Motor neuron (in vitro differentiated cells): Measurements from ENCODE around the gene RCE1. TPM values are rescaled to one million over a fixed set of nuclear protein-coding genes. Genes with fewer than 3 reads are reported as not detected.

ENCODE experiments used
- ATAC-seq, 8 experiments: fragments of 200-7000 bp; cut with Tn5 transposase; replicated peaks in 6 of 8; 2 replicates each; pipeline ENCODE4 v1.8.0; 2021; ENCODE audit warnings: mild to moderate bottlenecking in 8 of 8, moderate library complexity in 8 of 8
- H3K27ac ChIP-seq, 2 donors: fragments of 250-450 bp; sonication (Bioruptor Pico); 2 replicates each; pipeline ENCODE4 v1.9.0; 2021; ENCODE audit warnings: antibody characterized with exemption in 2 of 2, mild to moderate bottlenecking in 2 of 2, moderate library complexity in 1 of 2
- H3K4me1 ChIP-seq, 2 donors: fragments of 250-450 bp; sonication (Bioruptor Pico); replicated peaks in 1 of 2; 2 replicates each; pipeline ENCODE4 v1.6.1; 2021; ENCODE audit warnings: antibody characterized with exemption in 2 of 2, mild to moderate bottlenecking in 2 of 2, moderate library complexity in 1 of 2
- H3K4me3 ChIP-seq, 5 donors: fragments of 250-450 bp; sonication (Bioruptor Pico); 2 replicates each; pipeline ENCODE4 v1.9.0; 2021; ENCODE audit warnings: antibody characterized with exemption in 5 of 5, mild to moderate bottlenecking in 5 of 5, moderate library complexity in 4 of 5
- WGBS, 10 experiments: fragments of 450-650 bp; shearing (Covaris generic); methylation state at CpG; one replicate each; pipeline ENCODE4 v1.0.0; 2022; 5-methylcytosine and 5-hydroxymethylcytosine counted together
- in situ Hi-C, 9 experiments: fragments of 400-800 bp; cut with MboI; loops; one replicate each; pipeline ENCODE4 v1.15.0; 2021; ENCODE audit warnings: low sequenced_read_pairs in 9 of 9, low pct_unique_long_range_greater_than_20kb in 2 of 9; ENCODE audit not compliant: unreplicated experiment in 9 of 9
- total RNA-seq, 8 experiments: library from RNA; unstranded; fragments of 300-600 nt; gene quantifications; 2 replicates each; pipeline versions ENCODE4 v1.2.3 to v1.2.4, GENCODE V29; 2022

Gene RCE1
- total RNA-seq, 8 experiments from 2014 or later, result 11.4 to 21.6 (median 15.4) TPM

GRCh38 chr11:66868726-66869566 is 25.7 kb downstream of the RCE1 start:
- no peak overlapping the region for H3K27ac ChIP-seq
- ATAC-seq, result peak in 2 of 8 experiments; percentile 22 to 64
- WGBS, 10 experiments, result 50 to 100% (median 79%) methylated on average over 1 to 15 of the region's 27 CpGs; no CpG with 5 or more reads in 2 of the 10 experiments
- H3K4me1 ChIP-seq, result no peaks in the 10 kb centered on the region
- in situ Hi-C loops, result no loop called here
- no peak overlapping the region for H3K4me3 ChIP-seq

GRCh38 chr11:66869567-66869870 is 26.3 kb downstream of the RCE1 start:
- in situ Hi-C loops, result no loop called here
- no peaks in the 10 kb centered on the region for H3K4me1 ChIP-seq
- H3K27ac ChIP-seq, result no peak overlapping the region
- H3K4me3 ChIP-seq, result no peak overlapping the region
- WGBS, 10 experiments, result 90 to 100% (median 96%) methylated on average over 1 to 6 of the region's 9 CpGs; no CpG with 5 or more reads in 4 of the 10 experiments
- no peak for ATAC-seq

- H3K4me3 ChIP-seq, result no peak overlapping the region
- no peak overlapping the region for H3K27ac ChIP-seq
- H3K4me1 ChIP-seq, result peaks cover 2 to 4% of the 10 kb centered on the region in 2 donors
- in situ Hi-C loops, result no loop called here
- 80% methylated on average over 1 of the region's 16 CpGs; no CpG with 5 or more reads in 9 of the 10 experiments for WGBS, 10 experiments
- ATAC-seq, result no peak
Measured at GRCh38 chr11:66870131-66870530, 26.9 kb downstream of the RCE1 start.

DNA sequence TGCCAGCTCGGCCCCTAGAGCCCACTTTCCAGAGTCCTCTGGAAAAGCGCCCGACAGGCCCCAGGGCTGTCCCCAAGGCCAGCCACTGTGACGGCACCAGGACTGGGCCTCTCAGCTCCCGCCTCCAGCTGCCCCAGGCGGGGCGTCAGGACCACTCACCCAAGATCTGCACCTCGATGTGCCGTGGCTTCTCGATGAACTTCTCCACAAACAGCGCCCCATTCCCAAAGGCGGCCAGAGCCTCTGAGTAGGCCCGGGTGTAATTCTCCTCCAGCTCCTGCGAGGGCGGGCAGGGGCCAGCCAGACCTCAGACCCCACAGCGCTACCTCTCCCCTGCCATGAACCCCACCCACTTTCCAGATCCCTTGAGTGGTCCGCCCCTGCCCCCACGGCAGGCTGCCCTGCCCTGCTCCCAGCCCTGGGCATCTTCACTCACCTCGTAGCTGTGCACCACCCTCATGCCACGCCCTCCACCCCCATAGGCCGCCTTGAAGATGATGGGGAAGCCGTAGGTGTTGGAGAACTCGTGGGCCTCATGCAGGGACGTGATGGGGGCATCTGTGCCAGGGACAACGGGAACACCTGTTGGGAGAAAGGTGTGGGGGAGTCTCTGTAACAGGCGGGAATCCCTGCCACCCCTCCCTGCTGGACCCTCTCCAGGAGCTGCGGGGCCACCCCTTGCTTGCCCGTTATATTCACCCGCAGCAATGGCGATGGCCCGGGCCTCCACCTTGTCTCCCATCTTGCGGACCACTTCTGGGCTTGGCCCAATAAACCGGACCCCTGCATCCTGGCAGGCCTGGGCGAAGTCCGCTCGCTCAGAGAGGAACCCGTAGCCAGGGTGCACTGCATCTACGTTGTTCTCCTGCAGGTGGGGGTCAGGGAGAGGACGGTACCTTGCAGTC is 27.6 kb downstream of the RCE1 start:
- no peak overlapping the region for H3K4me3 ChIP-seq
- H3K27ac ChIP-seq, result no peak overlapping the region
- in situ Hi-C loops, result no loop called here
- 50 to 100% (median 87%) methylated on average over 1 to 12 of the region's 39 CpGs; no CpG with 5 or more reads in 6 of the 10 experiments for WGBS, 10 experiments
- ATAC-seq, result peak in 1 of 8 experiments; percentile 4
- peaks cover 7 to 8% of the 10 kb centered on the region in 2 donors for H3K4me1 ChIP-seq

DNA sequence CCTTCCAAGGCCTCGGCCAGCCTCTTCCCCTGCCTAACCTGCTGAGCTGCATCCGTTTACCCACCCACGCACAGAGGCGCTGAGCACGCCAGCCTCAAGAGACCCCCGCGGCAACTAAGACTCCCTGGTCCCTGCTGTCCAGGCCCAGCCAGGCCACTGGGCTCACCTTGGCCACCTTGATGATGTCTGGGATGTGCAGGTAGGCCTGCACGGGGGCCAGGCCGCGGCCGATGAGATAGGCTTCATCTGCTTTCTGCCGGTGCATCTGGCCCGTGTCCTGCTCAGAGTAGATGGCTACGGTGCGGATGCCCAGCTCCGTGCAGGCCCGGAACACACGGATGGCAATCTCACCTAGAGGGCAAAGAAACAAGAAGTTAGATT is 28.3 kb downstream of the RCE1 start:
- in situ Hi-C loops, result no loop called here
- peaks cover 9 to 11% of the 10 kb centered on the region in 2 donors for H3K4me1 ChIP-seq
- H3K4me3 ChIP-seq, result no peak overlapping the region
- no peak overlapping the region for H3K27ac ChIP-seq
- WGBS, 10 experiments, result 86 to 100% (median 92%) methylated on average over 1 to 5 of the region's 18 CpGs; no CpG with 5 or more reads in 6 of the 10 experiments
- no peak for ATAC-seq

DNA sequence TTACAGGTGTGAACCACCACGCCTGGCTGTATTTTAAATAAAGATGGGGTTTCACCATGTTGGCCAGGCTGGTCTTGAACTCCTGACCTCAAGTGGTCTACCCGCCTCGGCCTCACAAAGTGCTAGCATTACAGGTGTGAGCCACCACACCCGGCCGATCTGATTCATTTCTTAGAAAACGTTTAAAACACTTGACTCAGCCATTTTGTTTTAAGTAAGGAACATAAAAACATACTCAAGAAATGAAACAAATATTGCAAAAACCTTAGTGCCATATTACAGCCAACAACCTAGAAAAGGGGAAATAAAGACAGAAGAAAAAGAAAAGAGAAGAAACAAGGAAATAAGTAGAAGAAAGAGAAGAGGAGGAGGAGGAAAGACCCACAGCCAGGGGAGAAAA is 31.0 kb downstream of the RCE1 start:
- H3K4me1 ChIP-seq, result peaks cover 22 to 25% of the 10 kb centered on the region in 2 donors
- in situ Hi-C loops, result no loop called here
- no peak overlapping the region for H3K4me3 ChIP-seq
- no peak for ATAC-seq
- WGBS, 10 experiments, result 67 to 100% (median 85%) methylated on average over 2 to 5 of the region's 6 CpGs; no CpG with 5 or more reads in 2 of the 10 experiments
- H3K27ac ChIP-seq, result no peak overlapping the region

DNA sequence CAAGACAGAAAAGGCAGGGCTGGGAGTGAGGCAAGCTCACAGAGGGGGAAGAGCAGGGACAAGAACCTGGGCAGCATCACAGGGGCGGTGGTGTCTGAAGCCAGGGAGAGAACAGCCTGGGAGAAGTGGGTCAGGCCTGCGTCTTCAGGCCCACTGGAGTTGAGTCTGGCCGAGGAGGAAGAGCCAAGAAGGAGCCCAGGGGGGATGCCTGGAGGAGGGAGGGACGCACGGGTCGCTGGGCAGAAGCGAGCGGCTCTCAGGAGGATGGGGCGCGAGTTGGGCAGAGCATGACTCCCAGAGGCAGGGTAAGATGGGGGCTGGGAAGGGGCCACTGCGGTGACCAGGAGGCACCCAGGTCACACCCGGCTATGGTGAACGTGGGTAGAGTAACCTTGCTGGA is 32.1 kb downstream of the RCE1 start:
- Histone ChIP-seq H3K4me1 (peaks cover 31 to 36% of the 10 kb centered on the region in 2 donors), H3K4me3 (no peak overlapping the region), H3K27ac (no peak overlapping the region)
- no peak for ATAC-seq
- WGBS, 10 experiments, result 0 to 100% (median 80%) methylated on average over 1 to 3 of the region's 13 CpGs; no CpG with 5 or more reads in 5 of the 10 experiments
- in situ Hi-C loops, result no loop called here

GRCh38 chr11:66877588-66878385 is 34.5 kb downstream of the RCE1 start:
- ATAC-seq, result peak in 1 of 8 experiments; percentile 48

DNA sequence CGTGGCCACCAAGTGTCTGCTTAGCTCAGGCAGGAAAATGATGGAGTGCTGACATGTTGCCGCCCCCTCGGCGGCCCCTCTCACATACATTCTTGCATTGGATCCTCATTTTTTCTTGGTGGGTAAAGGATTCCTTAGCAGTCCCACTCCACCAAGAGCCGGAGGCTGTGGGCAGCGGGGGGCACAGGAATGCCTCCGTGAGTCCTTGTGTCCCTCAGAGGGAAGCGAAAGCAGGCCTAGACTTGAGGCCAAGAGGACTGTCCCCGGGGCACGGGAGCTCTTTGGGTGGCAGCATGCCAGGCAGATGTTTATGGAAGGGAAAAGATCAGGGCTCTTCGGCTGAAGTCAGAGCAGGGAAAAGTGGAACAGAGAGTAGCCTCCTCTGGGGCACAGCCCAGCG is 35.2 kb downstream of the RCE1 start:
- Histone ChIP-seq H3K4me1 (peaks cover 56 to 64% of the 10 kb centered on the region in 2 donors), H3K27ac (no peak overlapping the region), H3K4me3 (no peak overlapping the region)
- peak in 3 of 8 experiments; percentile 20 to 47 (median 29) for ATAC-seq
- in situ Hi-C loops, result no loop called here
- WGBS, 10 experiments, result 49 to 86% (median 64%) methylated on average over 1 to 7 of the region's 12 CpGs; no CpG with 5 or more reads in 4 of the 10 experiments

More at GRCh38 chr11:66877588-66878385, 34.5 kb downstream of the RCE1 start:
- 20 to 100% (median 88%) methylated on average over 1 to 8 of the region's 9 CpGs; no CpG with 5 or more reads in 1 of the 10 experiments for WGBS, 10 experiments
- H3K4me3 ChIP-seq, result no peak overlapping the region
- no peak overlapping the region for H3K27ac ChIP-seq
- in situ Hi-C loops, result no loop called here
- peaks cover 50 to 59% of the 10 kb centered on the region in 2 donors for H3K4me1 ChIP-seq

GRCh38 chr11:66879000-66879399 is 35.8 kb downstream of the RCE1 start:
- Histone ChIP-seq H3K27ac (no peak overlapping the region), H3K4me3 (no peak overlapping the region), H3K4me1 (peaks cover 56 to 66% of the 10 kb centered on the region in 2 donors)
- no peak for ATAC-seq
- 70 to 93% methylated on average over 2 to 3 of the region's 7 CpGs; no CpG with 5 or more reads in 8 of the 10 experiments for WGBS, 10 experiments
- in situ Hi-C loops, result no loop called here

- H3K4me1 ChIP-seq, result peaks cover 56 to 66% of the 10 kb centered on the region in 2 donors
- ATAC-seq, result peak in 4 of 8 experiments; percentile 3 to 63 (median 58)
- H3K4me3 ChIP-seq, result no peak overlapping the region
- peak overlapping the region in 1 of 2 donors; percentile 5 for H3K27ac ChIP-seq
- in situ Hi-C loops, result no loop called here
- WGBS, 10 experiments, result 30 to 87% (median 32%) methylated on average over 2 to 4 of the region's 9 CpGs; no CpG with 5 or more reads in 7 of the 10 experiments
Measured at GRCh38 chr11:66879583-66879982, 36.3 kb downstream of the RCE1 start.

DNA sequence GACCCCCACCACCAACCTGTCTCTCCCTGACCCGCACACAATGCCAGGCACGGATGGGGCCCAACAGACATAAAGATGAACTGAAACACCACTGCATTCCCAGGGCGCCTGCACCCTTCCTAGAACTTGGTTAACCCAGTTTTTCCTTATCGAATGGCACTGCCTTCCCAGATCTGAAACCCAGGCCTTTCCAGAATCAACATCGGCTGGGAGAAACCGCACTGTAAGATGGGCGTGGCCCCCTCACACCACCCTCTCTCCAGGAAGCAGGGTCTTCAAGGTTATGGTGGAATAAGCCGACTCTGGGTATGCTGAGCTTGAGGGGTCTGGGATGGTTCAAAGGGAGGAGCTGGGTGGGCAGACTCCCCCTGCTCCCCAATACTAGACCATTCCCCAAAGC is 36.8 kb downstream of the RCE1 start:
- peak overlapping the region in 1 of 2 donors; percentile 5 for H3K27ac ChIP-seq
- H3K4me3 ChIP-seq, result no peak overlapping the region
- peaks cover 53 to 65% of the 10 kb centered on the region in 2 donors for H3K4me1 ChIP-seq
- ATAC-seq, result no peak
- in situ Hi-C loops, result no loop called here
- 80 to 90% (median 87%) methylated on average over 1 to 6 of the region's 8 CpGs; no CpG with 5 or more reads in 6 of the 10 experiments for WGBS, 10 experiments
